Cardiac septum (tissue), 1 donor: ENCODE results near the gene LIMS1. TPM values are rescaled to one million over a fixed set of nuclear protein-coding genes. Genes with fewer than 3 reads are reported as not detected.
A peak's percentile ranks its signal among the peaks of the same experiment; 100 is the strongest.
"Not testable (repeated sequence)": the region's sequence is repeated elsewhere in the genome, so short reads cannot be mapped to it uniquely, and the experiment has no call there.

ENCODE experiments used
- DNase-seq: peaks from one replicate; pipeline ENCODE4 v3.0.0-alpha.2; 2020; ENCODE audit warnings: low spot score
- intact Hi-C: fragments of 100-400 bp; cut with DNase I; formaldehyde crosslinking; loops from one replicate; pipeline ENCODE4 v1.14.0; 2022
- total RNA-seq: library from RNA; stranded (reverse); fragmentation: NEBNext Ultra II Directional; extraction: Animal tissue kit (Norgen Biotek cat#: 25700); gene quantifications from one replicate; pipeline ENCODE4 v1.2.1, GENCODE V29; 2021
- donor health status: DM: no; HTN: no; CAD: no.

Gene LIMS1
- total RNA-seq, 1 donor from 2014 or later, result 121 TPM

- DNase-seq, result peak; percentile 85
- intact Hi-C loops, result not testable (repeated sequence)
These were observed 118.1 kb downstream of the LIMS1 start for GRCh38 chr2:108652187-108652931.

GRCh38 chr2:108653425-108653824 lies 119.2 kb downstream of the LIMS1 start:
- intact Hi-C loops, DNase-seq: not testable (repeated sequence)

- intact Hi-C loops, DNase-seq: not testable (repeated sequence)
These were observed 119.6 kb downstream of the LIMS1 start for GRCh38 chr2:108653849-108654248.

- DNase-seq, result peak; percentile 90
- intact Hi-C loops, result not testable (repeated sequence)
These were observed 120.4 kb downstream of the LIMS1 start for GRCh38 chr2:108654521-108655125.

- DNase-seq, intact Hi-C loops: not testable (repeated sequence)
These were observed 121.0 kb downstream of the LIMS1 start for GRCh38 chr2:108655270-108655669.

GRCh38 chr2:108656282-108656681 lies 122.0 kb downstream of the LIMS1 start:
- DNase-seq, intact Hi-C loops: not testable (repeated sequence)

- intact Hi-C loops, DNase-seq: not testable (repeated sequence)
These were observed 123.2 kb downstream of the LIMS1 start for GRCh38 chr2:108657517-108657916.

- DNase-seq, intact Hi-C loops: not testable (repeated sequence)
These were observed 124.3 kb downstream of the LIMS1 start for GRCh38 chr2:108658553-108658952.

- not testable (repeated sequence) for DNase-seq
These were observed 127.2 kb downstream of the LIMS1 start for GRCh38 chr2:108661493-108661892.

GRCh38 chr2:108662207-108662612 lies 127.9 kb downstream of the LIMS1 start:
- intact Hi-C loops, DNase-seq: not testable (repeated sequence)

More at GRCh38 chr2:108661493-108661892, 127.2 kb downstream of the LIMS1 start:
- intact Hi-C loops, result not testable (repeated sequence)

- intact Hi-C loops, DNase-seq: not testable (repeated sequence)
These were observed 129.1 kb downstream of the LIMS1 start for GRCh38 chr2:108663346-108663745.

- intact Hi-C loops, DNase-seq: not testable (repeated sequence)
These were observed 129.8 kb downstream of the LIMS1 start for GRCh38 chr2:108664089-108664488.

GRCh38 chr2:108664979-108665378 lies 130.7 kb downstream of the LIMS1 start:
- intact Hi-C loops, result not testable (repeated sequence)

GRCh38 chr2:108665975-108666374 lies 131.7 kb downstream of the LIMS1 start:
- intact Hi-C loops, DNase-seq: not testable (repeated sequence)

More at GRCh38 chr2:108664979-108665378, 130.7 kb downstream of the LIMS1 start:
- DNase-seq, result not testable (repeated sequence)

- DNase-seq, intact Hi-C loops: not testable (repeated sequence)
These were observed 132.9 kb downstream of the LIMS1 start for GRCh38 chr2:108667140-108667539.

GRCh38 chr2:108670282-108670681 lies 136.0 kb downstream of the LIMS1 start:
- intact Hi-C loops, result not testable (repeated sequence)

GRCh38 chr2:108672200-108672805 lies 138.0 kb downstream of the LIMS1 start:
- intact Hi-C loops, DNase-seq: not testable (repeated sequence)

More at GRCh38 chr2:108670282-108670681, 136.0 kb downstream of the LIMS1 start:
- DNase-seq, result not testable (repeated sequence)

- DNase-seq, intact Hi-C loops: not testable (repeated sequence)
These were observed 142.3 kb downstream of the LIMS1 start for GRCh38 chr2:108676522-108676921.

GRCh38 chr2:108677239-108677744 lies 143.0 kb downstream of the LIMS1 start:
- intact Hi-C loops, DNase-seq: not testable (repeated sequence)

GRCh38 chr2:108678198-108678651 lies 144.0 kb downstream of the LIMS1 start:
- intact Hi-C loops, DNase-seq: not testable (repeated sequence)
